Measurements from ENCODE around the gene CTTN. TPM values are rescaled to one million over a fixed set of nuclear protein-coding genes. Genes with fewer than 3 reads are reported as not detected.

Gene CTTN
- total and polyA plus RNA-seq, 10 of the 15 experiments (the other 5 are each of a cell fraction or from before 2014, with no cell fraction given), result 1.1 to 37.8 (median 11.8) TPM

DNA sequence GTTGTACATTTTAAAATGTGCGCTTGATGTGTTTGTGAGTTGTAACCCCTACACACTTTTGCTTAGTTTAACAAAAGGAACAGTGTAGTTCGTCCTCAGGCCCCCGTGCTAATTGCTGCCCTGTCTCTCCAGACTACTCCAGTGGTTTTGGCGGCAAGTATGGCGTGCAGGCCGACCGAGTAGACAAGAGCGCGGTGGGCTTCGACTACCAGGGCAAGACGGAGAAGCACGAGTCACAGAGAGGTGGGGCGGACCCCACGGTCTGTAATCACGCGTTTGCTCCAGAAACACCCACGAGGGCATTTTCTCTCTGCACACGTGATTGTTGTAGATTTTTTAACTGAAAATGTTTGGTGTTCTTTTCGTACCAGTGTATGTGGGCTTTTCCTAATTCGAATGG is 18.6 kb downstream of the CTTN start (continued):
- TF ChIP-seq, protein P1, sequence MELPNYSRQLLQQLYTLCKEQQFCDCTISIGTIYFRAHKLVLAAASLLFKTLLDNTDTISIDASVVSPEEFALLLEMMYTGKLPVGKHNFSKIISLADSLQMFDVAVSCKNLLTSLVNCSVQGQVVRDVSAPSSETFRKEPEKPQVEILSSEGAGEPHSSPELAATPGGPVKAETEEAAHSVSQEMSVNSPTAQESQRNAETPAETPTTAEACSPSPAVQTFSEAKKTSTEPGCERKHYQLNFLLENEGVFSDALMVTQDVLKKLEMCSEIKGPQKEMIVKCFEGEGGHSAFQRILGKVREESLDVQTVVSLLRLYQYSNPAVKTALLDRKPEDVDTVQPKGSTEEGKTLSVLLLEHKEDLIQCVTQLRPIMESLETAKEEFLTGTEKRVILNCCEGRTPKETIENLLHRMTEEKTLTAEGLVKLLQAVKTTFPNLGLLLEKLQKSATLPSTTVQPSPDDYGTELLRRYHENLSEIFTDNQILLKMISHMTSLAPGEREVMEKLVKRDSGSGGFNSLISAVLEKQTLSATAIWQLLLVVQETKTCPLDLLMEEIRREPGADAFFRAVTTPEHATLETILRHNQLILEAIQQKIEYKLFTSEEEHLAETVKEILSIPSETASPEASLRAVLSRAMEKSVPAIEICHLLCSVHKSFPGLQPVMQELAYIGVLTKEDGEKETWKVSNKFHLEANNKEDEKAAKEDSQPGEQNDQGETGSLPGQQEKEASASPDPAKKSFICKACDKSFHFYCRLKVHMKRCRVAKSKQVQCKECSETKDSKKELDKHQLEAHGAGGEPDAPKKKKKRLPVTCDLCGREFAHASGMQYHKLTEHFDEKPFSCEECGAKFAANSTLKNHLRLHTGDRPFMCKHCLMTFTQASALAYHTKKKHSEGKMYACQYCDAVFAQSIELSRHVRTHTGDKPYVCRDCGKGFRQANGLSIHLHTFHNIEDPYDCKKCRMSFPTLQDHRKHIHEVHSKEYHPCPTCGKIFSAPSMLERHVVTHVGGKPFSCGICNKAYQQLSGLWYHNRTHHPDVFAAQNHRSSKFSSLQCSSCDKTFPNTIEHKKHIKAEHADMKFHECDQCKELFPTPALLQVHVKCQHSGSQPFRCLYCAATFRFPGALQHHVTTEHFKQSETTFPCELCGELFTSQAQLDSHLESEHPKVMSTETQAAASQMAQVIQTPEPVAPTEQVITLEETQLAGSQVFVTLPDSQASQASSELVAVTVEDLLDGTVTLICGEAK (IDR thresholded peaks at IDR 0.05; ENCODE audit: borderline replicate concordance), result no peak

DNA sequence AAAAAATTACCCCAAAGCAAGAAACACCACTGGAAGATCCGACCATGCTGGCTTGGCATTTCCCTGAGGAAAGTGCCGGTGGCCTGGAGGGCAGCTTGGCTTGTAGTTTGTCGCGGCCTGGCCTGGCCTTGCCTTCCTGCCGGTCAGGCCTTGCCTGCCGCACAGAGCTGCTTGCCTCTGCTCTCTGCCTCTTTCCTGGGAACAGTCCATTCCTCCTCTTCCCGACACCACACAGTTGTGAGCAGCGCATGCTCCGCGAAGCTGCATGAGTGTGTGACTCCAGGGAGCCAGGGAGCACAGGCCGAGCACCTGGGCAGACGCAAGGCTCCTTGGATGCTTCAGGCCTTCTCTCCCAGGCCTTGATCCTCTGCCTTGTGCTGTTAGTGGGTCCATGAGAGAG is 19.8 kb downstream of the CTTN start:
- Histone ChIP-seq H3K9me3 (replicated peaks; ENCODE audit: control insufficient read depth, insufficient read depth, low read length) (no peaks in the 10 kb centered on the region; the same call in 2 of the 3 replicates), H3K79me2 (ENCODE audit: control insufficient read depth, insufficient read depth, low read length) (no peaks in the 10 kb centered on the region), H2AFZ (ENCODE audit: control insufficient read depth, low read depth, low read length) (no peak overlapping the region), H3K36me3 (ENCODE audit: control insufficient read depth in 2 of 2, insufficient read depth in 2 of 2, low read length in 1 of 2) (no peaks in the 10 kb centered on the region; a peak in 1 of 4 replicates), H3K27ac (ENCODE audit: control insufficient read depth, insufficient read depth) (no peak overlapping the region), H4K20me1 (ENCODE audit: control insufficient read depth, insufficient read depth) (no peaks in the 10 kb centered on the region), H3K4me2 (ENCODE audit: control insufficient read depth, insufficient read depth) (no peak overlapping the region), H3K4me3 (no peak overlapping the region), H3K4me1 (ENCODE audit: control insufficient read depth, insufficient read depth, low read length) (no peaks in the 10 kb centered on the region), H3K27me3 (replicated peaks in 1 of 2; ENCODE audit: control insufficient read depth in 2 of 2, insufficient read depth in 2 of 2, low read length in 1 of 2) (no peaks in the 10 kb centered on the region), H3K9ac (ENCODE audit: control insufficient read depth, insufficient read depth, low read length) (no peak overlapping the region)
- in situ Hi-C loops (cut with MboI), result no loop called here
- ChIA-PET POLR2A (interaction anchor here (0.6 kb wide), 1 partner anchor 50 kb away, joined by 3 read pairs; no protein-coding TSS in a partner anchor), SMC1A (ENCODE audit: uncharacterized antibody, unreplicated experiment) (no interaction called here), RAD21 (ENCODE audit: unreplicated experiment) (no interaction called here), CTCF (no interaction called here)
- no peak for DNase-seq (ENCODE audit: low read depth, low spot score)
- no peak for TF ChIP-seq FOXM1 (IDR thresholded peaks at IDR 0.05; ENCODE audit: low read depth, low read length)
- TF ChIP-seq NFYB (IDR thresholded peaks at IDR 0.05; ENCODE audit: insufficient read depth, low read depth, low read length), result no peak
- TF ChIP-seq RELA (IDR thresholded peaks at IDR 0.05; ENCODE audit: borderline replicate concordance, partially characterized antibody), result no peak
- TF ChIP-seq RBBP5 (conservative IDR thresholded peaks at IDR 0.05), result no peak
- no peak for TF ChIP-seq BMI1 (IDR thresholded peaks at IDR 0.05; ENCODE audit: borderline replicate concordance)
- TF ChIP-seq, protein P2, sequence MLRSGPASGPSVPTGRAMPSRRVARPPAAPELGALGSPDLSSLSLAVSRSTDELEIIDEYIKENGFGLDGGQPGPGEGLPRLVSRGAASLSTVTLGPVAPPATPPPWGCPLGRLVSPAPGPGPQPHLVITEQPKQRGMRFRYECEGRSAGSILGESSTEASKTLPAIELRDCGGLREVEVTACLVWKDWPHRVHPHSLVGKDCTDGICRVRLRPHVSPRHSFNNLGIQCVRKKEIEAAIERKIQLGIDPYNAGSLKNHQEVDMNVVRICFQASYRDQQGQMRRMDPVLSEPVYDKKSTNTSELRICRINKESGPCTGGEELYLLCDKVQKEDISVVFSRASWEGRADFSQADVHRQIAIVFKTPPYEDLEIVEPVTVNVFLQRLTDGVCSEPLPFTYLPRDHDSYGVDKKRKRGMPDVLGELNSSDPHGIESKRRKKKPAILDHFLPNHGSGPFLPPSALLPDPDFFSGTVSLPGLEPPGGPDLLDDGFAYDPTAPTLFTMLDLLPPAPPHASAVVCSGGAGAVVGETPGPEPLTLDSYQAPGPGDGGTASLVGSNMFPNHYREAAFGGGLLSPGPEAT (IDR thresholded peaks at IDR 0.05; ENCODE audit: low read depth), result no peak
- TF ChIP-seq, protein P3, sequence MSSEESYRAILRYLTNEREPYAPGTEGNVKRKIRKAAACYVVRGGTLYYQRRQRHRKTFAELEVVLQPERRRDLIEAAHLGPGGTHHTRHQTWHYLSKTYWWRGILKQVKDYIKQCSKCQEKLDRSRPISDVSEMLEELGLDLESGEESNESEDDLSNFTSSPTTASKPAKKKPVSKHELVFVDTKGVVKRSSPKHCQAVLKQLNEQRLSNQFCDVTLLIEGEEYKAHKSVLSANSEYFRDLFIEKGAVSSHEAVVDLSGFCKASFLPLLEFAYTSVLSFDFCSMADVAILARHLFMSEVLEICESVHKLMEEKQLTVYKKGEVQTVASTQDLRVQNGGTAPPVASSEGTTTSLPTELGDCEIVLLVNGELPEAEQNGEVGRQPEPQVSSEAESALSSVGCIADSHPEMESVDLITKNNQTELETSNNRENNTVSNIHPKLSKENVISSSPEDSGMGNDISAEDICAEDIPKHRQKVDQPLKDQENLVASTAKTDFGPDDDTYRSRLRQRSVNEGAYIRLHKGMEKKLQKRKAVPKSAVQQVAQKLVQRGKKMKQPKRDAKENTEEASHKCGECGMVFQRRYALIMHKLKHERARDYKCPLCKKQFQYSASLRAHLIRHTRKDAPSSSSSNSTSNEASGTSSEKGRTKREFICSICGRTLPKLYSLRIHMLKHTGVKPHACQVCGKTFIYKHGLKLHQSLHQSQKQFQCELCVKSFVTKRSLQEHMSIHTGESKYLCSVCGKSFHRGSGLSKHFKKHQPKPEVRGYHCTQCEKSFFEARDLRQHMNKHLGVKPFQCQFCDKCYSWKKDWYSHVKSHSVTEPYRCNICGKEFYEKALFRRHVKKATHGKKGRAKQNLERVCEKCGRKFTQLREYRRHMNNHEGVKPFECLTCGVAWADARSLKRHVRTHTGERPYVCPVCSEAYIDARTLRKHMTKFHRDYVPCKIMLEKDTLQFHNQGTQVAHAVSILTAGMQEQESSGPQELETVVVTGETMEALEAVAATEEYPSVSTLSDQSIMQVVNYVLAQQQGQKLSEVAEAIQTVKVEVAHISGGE (CRISPR knock-in tag; IDR thresholded peaks at IDR 0.05), result no peak
- TF ChIP-seq NBN (IDR thresholded peaks at IDR 0.05), result no peak
- TF ChIP-seq, protein P4, sequence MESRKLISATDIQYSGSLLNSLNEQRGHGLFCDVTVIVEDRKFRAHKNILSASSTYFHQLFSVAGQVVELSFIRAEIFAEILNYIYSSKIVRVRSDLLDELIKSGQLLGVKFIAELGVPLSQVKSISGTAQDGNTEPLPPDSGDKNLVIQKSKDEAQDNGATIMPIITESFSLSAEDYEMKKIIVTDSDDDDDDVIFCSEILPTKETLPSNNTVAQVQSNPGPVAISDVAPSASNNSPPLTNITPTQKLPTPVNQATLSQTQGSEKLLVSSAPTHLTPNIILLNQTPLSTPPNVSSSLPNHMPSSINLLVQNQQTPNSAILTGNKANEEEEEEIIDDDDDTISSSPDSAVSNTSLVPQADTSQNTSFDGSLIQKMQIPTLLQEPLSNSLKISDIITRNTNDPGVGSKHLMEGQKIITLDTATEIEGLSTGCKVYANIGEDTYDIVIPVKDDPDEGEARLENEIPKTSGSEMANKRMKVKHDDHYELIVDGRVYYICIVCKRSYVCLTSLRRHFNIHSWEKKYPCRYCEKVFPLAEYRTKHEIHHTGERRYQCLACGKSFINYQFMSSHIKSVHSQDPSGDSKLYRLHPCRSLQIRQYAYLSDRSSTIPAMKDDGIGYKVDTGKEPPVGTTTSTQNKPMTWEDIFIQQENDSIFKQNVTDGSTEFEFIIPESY (IDR thresholded peaks at IDR 0.05), result no peak
- no peak for TF ChIP-seq MYC (IDR thresholded peaks at IDR 0.05; ENCODE audit: insufficient read depth, insufficient read length, insufficient replicate concordance, low read length, severe bottlenecking)
- no peak for TF ChIP-seq TCF7 (IDR thresholded peaks at IDR 0.05; ENCODE audit: borderline replicate concordance)
- intact Hi-C loops (cut with micrococcal nuclease; ENCODE audit: unreplicated experiment), result no loop called here
- WGBS (ENCODE audit: insufficient coverage, insufficient replicate concordance, low lambda C conversion rate, missing lambda C conversion rate), result 77% methylated on average over 12 of the region's 12 CpGs
- no peak for FAIRE-seq
- no TSS peak for BruUV-seq (replicated peaks)
- ATAC-seq, result no peak
